A673 (cell line): ENCODE results near the gene ZBP1. TPM values are rescaled to one million over a fixed set of nuclear protein-coding genes. Genes with fewer than 3 reads are reported as not detected.

Experiments used
- BruUV-seq: library from RNA; stranded (reverse); fragments of 400-500 nt; replicated peaks from 2 replicates; lab custom pipeline; 2021; lab: Mats Ljungman, UMichigan
- CTCF ChIA-PET: fragments of 300-600 bp; sonication (Branson Sonifier 250); formaldehyde crosslinking; loops from one replicate; lab custom pipeline; 2022; ENCODE audit warnings: antibody characterized with exemption; lab: Charles Lee
- POLR2A ChIA-PET: fragments of 300-600 bp; sonication (Branson Sonifier 250); formaldehyde crosslinking; loops from one replicate; lab custom pipeline; 2022; ENCODE audit warnings: antibody characterized with exemption; ENCODE audit not compliant: low non-redundant PET; lab: Charles Lee
- DNase-seq: peaks from one replicate; pipeline ENCODE4 v3.0.0-alpha.2; 2015; ENCODE audit warnings: low spot score
- H3K27ac ChIP-seq: fragments of 200-600 bp; sonication (generic); 2 replicates; pipeline ENCODE4 v1.5.1; 2016; ENCODE audit warnings: mixed run types, low read depth, mild to moderate bottlenecking, mixed read lengths, antibody characterized with exemption, low read length; ENCODE audit not compliant: poor library complexity, severe bottlenecking
- H3K27me3 ChIP-seq: fragments of 200-600 bp; sonication (generic); replicated peaks from 2 replicates; pipeline ENCODE4 v1.6.1; 2017; ENCODE audit warnings: mixed run types, low read depth, mild to moderate bottlenecking, mixed read lengths, antibody characterized with exemption, low read length; ENCODE audit not compliant: insufficient read depth, poor library complexity
- H3K36me3 ChIP-seq: fragments of 200-600 bp; sonication (generic); 2 replicates; pipeline ENCODE4 v1.6.1; 2016; ENCODE audit warnings: mixed run types, mild to moderate bottlenecking, mixed read lengths, antibody characterized with exemption, low read length; ENCODE audit not compliant: insufficient read depth, poor library complexity, severe bottlenecking
- H3K4me1 ChIP-seq: fragments of 200-600 bp; sonication (generic); 2 replicates; pipeline ENCODE4 v1.6.1; 2017; ENCODE audit warnings: mixed run types, mild to moderate bottlenecking, mixed read lengths, antibody characterized with exemption, low read length; ENCODE audit not compliant: insufficient read depth, poor library complexity, severe bottlenecking
- H3K4me3 ChIP-seq: fragments of 200-600 bp; sonication (generic); 2 replicates; pipeline ENCODE4 v1.5.1; 2016; ENCODE audit warnings: low read depth, mixed run types, mild to moderate bottlenecking, mixed read lengths, low read length; ENCODE audit not compliant: poor library complexity, severe bottlenecking
- H3K9me3 ChIP-seq: fragments of 200-600 bp; sonication (generic); 2 replicates; pipeline ENCODE4 v1.6.1; 2016; ENCODE audit warnings: mixed run types, low read depth, mild to moderate bottlenecking, mixed read lengths, antibody characterized with exemption, low read length; ENCODE audit not compliant: poor library complexity, severe bottlenecking
- CTCF ChIP-seq: fragments of 300-800, 200-600 bp; sonication (generic); conservative IDR thresholded peaks from 2 replicates; pipeline ENCODE4 v1.5.1; 2017; ENCODE audit warnings: low read depth, mild to moderate bottlenecking, antibody characterized with exemption, low read length, moderate library complexity, mixed read lengths
- EZH2 ChIP-seq: fragments of 200-600 bp; sonication (generic); IDR thresholded peaks from 2 replicates; pipeline ENCODE4 v1.6.1; 2017; ENCODE audit warnings: borderline replicate concordance, low read depth, mild to moderate bottlenecking, mixed read lengths, antibody characterized with exemption, low read length; ENCODE audit not compliant: poor library complexity, severe bottlenecking
- intact Hi-C: fragments of 100-400 bp; cut with micrococcal nuclease; formaldehyde crosslinking; loops from one replicate; pipeline ENCODE4 v1.10.0; 2022; ENCODE audit not compliant: unreplicated experiment
- total RNA-seq: library from RNA; stranded (reverse); gene quantifications from 2 replicates; pipeline ENCODE4 v1.2.3, GENCODE V29; 2021

ZBP1 gene
- total RNA-seq, 1 experiment from 2014 or later = not detected

- Histone ChIP-seq H3K4me3 (no peak overlapping the region), H3K9me3 (no peaks in the 10 kb centered on the region), H3K36me3 (no peaks in the 10 kb centered on the region), H3K27me3 (no peaks in the 10 kb centered on the region), H3K4me1 (no peaks in the 10 kb centered on the region), H3K27ac (no peak overlapping the region)
- intact Hi-C loops = loop anchor here (5.0 kb wide), 1 partner anchor 101 kb away; no protein-coding TSS in a partner anchor
- ChIA-PET CTCF (no interaction called here), POLR2A (interaction anchor here (0.7 kb wide), 1 partner anchor 234 kb away, joined by 6 read pairs; no protein-coding TSS in a partner anchor)
- no peak for DNase-seq
- BruUV-seq = no TSS peak
- TF ChIP-seq CTCF (no peak), EZH2 (no peak)
Measured at GRCh38 chr20:57598491-57598890, 21.7 kb downstream of the ZBP1 start.

- Histone ChIP-seq H3K27ac (no peak overlapping the region), H3K4me3 (no peak overlapping the region), H3K9me3 (no peaks in the 10 kb centered on the region), H3K4me1 (no peaks in the 10 kb centered on the region), H3K36me3 (no peaks in the 10 kb centered on the region), H3K27me3 (no peaks in the 10 kb centered on the region)
- no TSS peak for BruUV-seq
- no peak for DNase-seq
- ChIA-PET CTCF (no interaction called here), POLR2A (no interaction called here)
- intact Hi-C loops = loop anchor here (5.0 kb wide), 1 partner anchor 101 kb away; no protein-coding TSS in a partner anchor
- TF ChIP-seq EZH2 (no peak), CTCF (no peak)
Measured at GRCh38 chr20:57598060-57598459, 22.2 kb downstream of the ZBP1 start.

GRCh38 chr20:57596998-57597939 is 23.0 kb downstream of the ZBP1 start:
- TF ChIP-seq EZH2 = no peak
- TF ChIP-seq CTCF = peak; percentile 85
- Histone ChIP-seq H3K4me3 (no peak overlapping the region), H3K4me1 (no peaks in the 10 kb centered on the region), H3K27ac (no peak overlapping the region), H3K36me3 (no peaks in the 10 kb centered on the region), H3K9me3 (no peaks in the 10 kb centered on the region), H3K27me3 (no peaks in the 10 kb centered on the region)
- intact Hi-C loops = loop anchor here (1.0 to 5.0 kb wide), 3 partner anchors 100 to 612 kb away; no protein-coding TSS in a partner anchor
- peak; percentile 64 for DNase-seq
- no TSS peak for BruUV-seq
- POLR2A ChIA-PET = interaction anchor here (0.5 kb wide), 1 partner anchor 46 kb away, joined by 11 read pairs; no protein-coding TSS in a partner anchor
- CTCF ChIA-PET = interaction anchor here (0.6 kb wide), 1 partner anchor 765 kb away, joined by 3 read pairs; no protein-coding TSS in a partner anchor
